Endothelial cell of umbilical vein (primary cell): ENCODE measurements around the gene CERK. TPM values are rescaled to one million over a fixed set of nuclear protein-coding genes. Genes with fewer than 3 reads are reported as not detected.

Experiments used
- BruUV-seq: library from RNA; stranded (reverse); fragments of 400-500 nt; replicated peaks from 2 replicates; lab custom pipeline; 2021; lab: Mats Ljungman, UMichigan
- CTCF ChIA-PET: fragments of 300-600, 350-600 bp; sonication (Branson Sonifier 250); formaldehyde crosslinking; loops from one replicate; lab custom pipeline; 2021; ENCODE audit warnings: antibody characterized with exemption, inconsistent platforms; lab: Charles Lee
- POLR2A ChIA-PET: fragments of 300-600, 350-600 bp; sonication (Branson Sonifier 250); formaldehyde crosslinking; loops from one replicate; lab custom pipeline; 2021; ENCODE audit warnings: antibody characterized with exemption, inconsistent platforms; lab: Charles Lee
- DNase-seq: peaks from one replicate; pipeline ENCODE4 v3.0.0-alpha.2; 2011; ENCODE audit warnings: low read depth, low spot score
- FAIRE-seq: peaks from 2 replicates; lab custom pipeline; 2011; peaks lifted over from hg19 to GRCh38; lab: Jason Lieb, UNC
- H2AFZ ChIP-seq: 2 replicates; pipeline ENCODE4 v1.6.0; 2012; ENCODE audit warnings: low read depth, low read length, control low read depth, inconsistent platforms
- H3K27ac ChIP-seq: 2 replicates; pipeline ENCODE4 v1.5.1; 2011; ENCODE audit warnings: low read depth, mild to moderate bottlenecking, control low read depth, low read length, moderate library complexity; ENCODE audit not compliant: insufficient read depth
- H3K27me3 ChIP-seq, 2 experiments: 2 replicates each; pipeline versions ENCODE4 v1.6.0 to v1.6.1; 2011; ENCODE audit warnings: low read length in 2 of 2, mixed read lengths in 1 of 2; ENCODE audit not compliant: control insufficient read depth in 2 of 2, insufficient read depth in 2 of 2
- H3K36me3 ChIP-seq, 2 experiments: 2 replicates in 1 of 2; 3 replicates in 1 of 2; pipeline ENCODE4 v1.5.1; 2011; ENCODE audit warnings: low read length in 2 of 2, mild to moderate bottlenecking in 1 of 2, moderate library complexity in 1 of 2; ENCODE audit not compliant: control insufficient read depth in 2 of 2, insufficient read depth in 2 of 2; ENCODE audit errors: extremely low read depth in 1 of 2
- H3K4me1 ChIP-seq: 3 replicates; pipeline ENCODE4 v1.5.1; 2011; ENCODE audit warnings: mild to moderate bottlenecking, low read length; ENCODE audit not compliant: control insufficient read depth, insufficient read depth; ENCODE audit errors: extremely low read depth
- H3K4me2 ChIP-seq: 2 replicates; pipeline ENCODE4 v1.6.1; 2011; ENCODE audit warnings: low read length, control low read depth, mixed read lengths; ENCODE audit not compliant: insufficient read depth
- H3K4me3 ChIP-seq, 3 experiments: fragments of 200-600 bp in 1 of 3; sonication (generic), shearing (Covaris generic) in 1 of 3; replicated peaks in 1 of 3; 2 replicates each; pipeline ENCODE4 v1.5.1; 2011 to 2016; ENCODE audit warnings: control low read depth in 3 of 3, low read length in 3 of 3, mild to moderate bottlenecking in 2 of 3, inconsistent platforms in 1 of 3, low read depth in 1 of 3, moderate library complexity in 1 of 3; ENCODE audit not compliant: insufficient read depth in 1 of 3
- H3K79me2 ChIP-seq: 2 replicates; pipeline ENCODE4 v1.6.0; 2012; ENCODE audit warnings: low read length, inconsistent platforms; ENCODE audit not compliant: control insufficient read depth, insufficient read depth
- H3K9ac ChIP-seq: replicated peaks from 2 replicates; pipeline ENCODE3; 2011; ENCODE audit warnings: low read length, control low read depth; ENCODE audit not compliant: insufficient read depth; ENCODE audit errors: extremely low read depth
- H3K9me1 ChIP-seq: replicated peaks from 3 replicates; pipeline ENCODE4 v1.6.0; 2011; ENCODE audit warnings: mild to moderate bottlenecking, low read length; ENCODE audit not compliant: control insufficient read depth, insufficient read depth; ENCODE audit errors: extremely low read depth
- H3K9me3 ChIP-seq: replicated peaks from 2 replicates; pipeline ENCODE4 v1.5.1; 2012; ENCODE audit warnings: low read length, inconsistent platforms; ENCODE audit not compliant: control insufficient read depth, insufficient read depth
- H4K20me1 ChIP-seq: replicated peaks from 2 replicates; pipeline ENCODE3; 2011; ENCODE audit warnings: mild to moderate bottlenecking, low read length; ENCODE audit not compliant: control insufficient read depth, insufficient read depth; ENCODE audit errors: extremely low read depth
- FOS ChIP-seq: IDR thresholded peaks from 2 replicates; pipeline ENCODE4 v1.6.1; 2011; ENCODE audit warnings: mild to moderate bottlenecking, low read length, moderate library complexity, borderline replicate concordance; ENCODE audit not compliant: insufficient read depth
- POLR2A ChIP-seq: IDR thresholded peaks from 2 replicates; pipeline ENCODE4 v1.6.1; 2012; ENCODE audit warnings: low read depth, mild to moderate bottlenecking, control low read depth, low read length
- POLR2AphosphoS5 ChIP-seq: IDR thresholded peaks from 2 replicates; pipeline ENCODE4 v1.6.1; 2012; ENCODE audit warnings: low read depth, mild to moderate bottlenecking, control low read depth, low read length, moderate library complexity; ENCODE audit not compliant: insufficient read depth
- dilution Hi-C: fragments of 300-500 bp; cut with MboI; formaldehyde crosslinking; loops from one replicate; pipeline ENCODE4 v1.15.0; 2019; ENCODE audit warnings: low sequenced_read_pairs; ENCODE audit not compliant: extremely low pct_ligation_motif_present
- intact Hi-C: fragments of 100-400 bp; cut with micrococcal nuclease; formaldehyde crosslinking; loops from one replicate; pipeline ENCODE4 v1.10.0; 2022
- polyA plus RNA-seq, 4 experiments: library from polyadenylated mRNA; depleted of rRNA in 3 of 4; stranded (reverse) in 3 of 4; unstranded in 1 of 4; fragments of >200 nt; gene quantifications; 2 replicates each; pipeline versions ENCODE4 v1.2.1 to v1.2.3, GENCODE V29; 2011 to 2012; ENCODE audit warnings: missing spikeins in 1 of 4
- total RNA-seq: library from RNA; stranded (reverse); gene quantifications from 2 replicates; pipeline ENCODE4 v1.2.3, GENCODE V29; 2021
- TF ChIP-seq, protein P1 (sequence below): IDR thresholded peaks from 2 replicates; pipeline ENCODE4 v1.6.1; 2011; ENCODE audit not compliant: insufficient read depth, insufficient read length

Gene CERK
- total and polyA plus RNA-seq, 2 donors (not counting 3 experiments of a cell fraction or from before 2014, with no cell fraction given), result 61.1 to 88.0 TPM

DNA sequence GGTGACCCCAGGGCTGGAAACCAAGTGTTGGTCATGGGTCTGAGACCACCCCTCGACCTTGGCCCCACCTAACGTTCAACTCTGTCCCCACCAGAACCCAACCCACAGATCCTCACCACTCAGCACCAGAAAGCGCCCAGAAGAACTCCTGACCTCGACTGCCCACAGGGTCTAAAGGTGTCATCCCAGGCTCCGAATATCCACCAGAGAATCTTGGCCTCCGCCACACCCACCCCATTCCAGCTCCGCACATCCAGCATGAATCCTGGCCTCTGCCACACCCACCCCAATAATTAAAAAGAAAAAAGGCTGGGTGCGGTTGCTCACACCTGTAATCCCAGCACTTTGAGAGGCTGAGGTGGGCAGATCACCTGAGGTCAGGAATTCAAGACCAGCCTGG lies 1.3 kb downstream of the CERK start:
- H3K4me1 ChIP-seq, result peaks cover 39% of the 10 kb centered on the region
- POLR2A ChIA-PET, result interaction anchor here (1.5 kb wide), 1 partner anchor 26 kb away, joined by 10 read pairs; the partner anchor contains the start of gene TBC1D22A
- CTCF ChIA-PET, result interaction anchor here (0.7 to 2.2 kb wide), 5 partner anchors 13 to 22 kb away, joined by 3 to 18 read pairs (median 8); no protein-coding TSS in a partner anchor
- TSS peak; percentile 52 for BruUV-seq
- no peaks in the 10 kb centered on the region for H4K20me1 ChIP-seq
- H3K27ac ChIP-seq, result peak overlapping the region; percentile 90
- H3K27me3 ChIP-seq, result no peaks in the 10 kb centered on the region
- no peak for TF ChIP-seq FOS
- DNase-seq, result no peak
- H3K4me3 ChIP-seq, result peak overlapping the region; percentile 60 to 97 (median 75)
- intact Hi-C loops, result loop anchor here (1.0 to 2.0 kb wide), 2 partner anchors 18 to 62 kb away; no protein-coding TSS in a partner anchor
- dilution Hi-C loops, result no loop called here
- FAIRE-seq, result no peak
- H3K79me2 ChIP-seq, result peaks cover 65% of the 10 kb centered on the region
- no peaks in the 10 kb centered on the region for H3K9me3 ChIP-seq
- no peak overlapping the region for H2AFZ ChIP-seq
- peaks cover 0 to 3% of the 10 kb centered on the region in 2 experiments for H3K36me3 ChIP-seq
- H3K4me2 ChIP-seq, result peak overlapping the region; percentile 91
- no peaks in the 10 kb centered on the region for H3K9me1 ChIP-seq
- H3K9ac ChIP-seq, result peak overlapping the region; percentile 94

DNA sequence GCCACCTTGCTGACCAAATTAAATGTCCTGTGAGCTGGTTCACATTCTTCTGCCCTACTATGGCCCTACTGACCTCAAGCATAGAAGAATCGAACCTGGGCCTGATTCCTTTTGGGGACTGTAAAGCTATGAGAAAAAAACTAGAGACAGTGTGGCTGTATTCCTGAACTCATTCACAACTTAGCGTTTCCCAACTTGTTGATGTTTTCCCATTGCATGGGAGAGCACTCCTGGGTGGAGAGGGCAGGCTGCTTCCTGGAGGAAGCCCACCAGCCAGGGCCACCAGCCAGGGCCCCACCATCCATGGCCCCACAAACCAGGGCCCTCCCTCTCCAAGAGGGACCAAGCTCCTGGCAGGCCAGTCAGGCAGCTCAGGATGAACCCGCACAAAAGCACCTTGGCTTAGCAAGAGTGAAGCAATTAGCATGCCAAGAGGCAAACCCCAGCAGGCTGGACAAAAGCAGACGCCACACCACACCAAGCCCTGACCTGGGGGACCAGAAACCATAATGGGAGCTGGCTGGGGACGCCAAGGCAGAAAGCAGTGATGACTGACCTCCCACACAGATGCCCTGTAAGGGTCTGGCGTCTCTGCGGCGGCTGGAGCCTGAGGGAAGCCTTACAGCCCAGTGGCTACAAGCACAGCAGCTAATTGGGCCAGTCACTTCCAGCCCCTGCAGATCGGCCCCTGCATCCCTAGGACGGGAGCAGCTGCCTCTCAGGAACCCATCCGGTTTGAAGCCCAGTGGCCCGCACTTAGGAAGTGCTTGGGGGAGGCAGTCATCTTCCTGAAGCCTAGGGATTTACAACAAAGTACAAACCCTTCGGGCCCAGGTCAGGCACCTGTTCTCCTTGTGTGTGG lies 2.1 kb downstream of the CERK start:
- Histone ChIP-seq H3K9ac (peak overlapping the region; percentile 94), H3K36me3 (peaks cover 0 to 6% of the 10 kb centered on the region in 2 experiments), H3K4me3 (peak overlapping the region in 2 of 3 experiments; percentile 60 to 75), H3K27me3 (no peaks in the 10 kb centered on the region), H3K79me2 (peaks cover 73% of the 10 kb centered on the region), H3K4me1 (peaks cover 39% of the 10 kb centered on the region), H3K4me2 (peak overlapping the region; percentile 91), H3K9me1 (no peaks in the 10 kb centered on the region), H3K27ac (peak overlapping the region; percentile 90), H2AFZ (no peak overlapping the region), H3K9me3 (no peaks in the 10 kb centered on the region), H4K20me1 (no peaks in the 10 kb centered on the region)
- intact Hi-C loops (loop anchor here (1.0 to 2.0 kb wide), 2 partner anchors 18 to 63 kb away; no protein-coding TSS in a partner anchor), dilution Hi-C loops (no loop called here)
- ChIA-PET CTCF (interaction anchor here (0.7 to 2.2 kb wide), 6 partner anchors 13 to 67 kb away, joined by 3 to 18 read pairs (median 6); no protein-coding TSS in a partner anchor), POLR2A (interaction anchor here (1.5 kb wide), 1 partner anchor 26 kb away, joined by 10 read pairs; the partner anchor contains the start of gene TBC1D22A)
- FAIRE-seq (peak; percentile 99), DNase-seq (peak; percentile 77)
- TF ChIP-seq POLR2AphosphoS5, result peak; percentile 78
- TF ChIP-seq, protein P1, sequence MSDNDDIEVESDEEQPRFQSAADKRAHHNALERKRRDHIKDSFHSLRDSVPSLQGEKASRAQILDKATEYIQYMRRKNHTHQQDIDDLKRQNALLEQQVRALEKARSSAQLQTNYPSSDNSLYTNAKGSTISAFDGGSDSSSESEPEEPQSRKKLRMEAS, result no peak
- TF ChIP-seq POLR2A, result no peak
- TF ChIP-seq FOS, result peak; percentile 43
- TSS peak; percentile 40 for BruUV-seq
